GM10266 (cell line): ENCODE results near the gene UNC5C.

ENCODE experiments used
- DNase-seq: peaks from one replicate; pipeline ENCODE4 v3.0.0; 2012; ENCODE audit errors: extremely low spot score
- CTCF ChIP-seq: IDR thresholded peaks from 2 replicates; pipeline ENCODE4 v1.5.1; 2012; ENCODE audit warnings: mild to moderate bottlenecking, low read depth; ENCODE audit not compliant: control insufficient read depth, insufficient read depth; ENCODE audit errors: missing control alignments

Gene UNC5C

GRCh38 chr4:95325665-95326064 lies 223.1 kb downstream of the UNC5C start:
- no peak for DNase-seq
- no peak for TF ChIP-seq CTCF

- DNase-seq = no peak
- no peak for TF ChIP-seq CTCF
Observed at GRCh38 chr4:95319169-95319568, 229.6 kb downstream of the UNC5C start.

- DNase-seq = no peak
- TF ChIP-seq CTCF = no peak
Observed at GRCh38 chr4:95318483-95318882, 230.3 kb downstream of the UNC5C start.

- no peak for TF ChIP-seq CTCF
- no peak for DNase-seq
Observed at GRCh38 chr4:95318044-95318443, 230.7 kb downstream of the UNC5C start.

- TF ChIP-seq CTCF = no peak
- no peak for DNase-seq
Observed at GRCh38 chr4:95317085-95317793, 231.5 kb downstream of the UNC5C start.

GRCh38 chr4:95314573-95314972 lies 234.2 kb downstream of the UNC5C start:
- no peak for DNase-seq
- TF ChIP-seq CTCF = no peak

GRCh38 chr4:95304898-95305297 lies 243.9 kb downstream of the UNC5C start:
- DNase-seq = no peak

More at GRCh38 chr4:95304898-95305297, 243.9 kb downstream of the UNC5C start:
- TF ChIP-seq CTCF = no peak
